K562 (cell line): ENCODE data around the gene CHAF1A. TPM values are rescaled to one million over a fixed set of nuclear protein-coding genes. Genes with fewer than 3 reads are reported as not detected.

Experiments used
- ATAC-seq: fragments of 200-7000 bp; cut with Tn5 transposase; 3 replicates; pipeline ENCODE4 v1.9.1; 2020; ENCODE audit warnings: moderate library complexity
- BruUV-seq: library from RNA; stranded (reverse); fragments of 400-500 nt; replicated peaks from 2 replicates; lab custom pipeline; 2021; lab: Mats Ljungman, UMichigan
- CTCF ChIA-PET: fragments of 300-600 bp; formaldehyde crosslinking; extraction: SDS; loops from one replicate; lab custom pipeline; 2021; ENCODE audit warnings: low intra/inter-chr PET ratio; lab: Yijun Ruan, JAX
- POLR2A ChIA-PET: fragments of 300-600, 350-650 bp; sonication (Branson Sonifier 250); formaldehyde crosslinking; extraction: SDS; loops from one replicate; lab custom pipeline; 2021; ENCODE audit warnings: antibody characterized with exemption, inconsistent platforms; lab: Yijun Ruan, JAX
- DNase-seq, 4 experiments: peaks; one replicate each; pipeline versions ENCODE4 v3.0.0 to v3.0.0-alpha.2; 2011 to 2018; ENCODE audit warnings: low spot score in 3 of 4, mixed read lengths in 3 of 4; ENCODE audit errors: extremely low read depth in 1 of 4
- FAIRE-seq: peaks from 2 replicates; lab custom pipeline; 2011; peaks lifted over from hg19 to GRCh38; lab: Jason Lieb, UNC
- H2AFZ ChIP-seq: 2 replicates; pipeline ENCODE4 v1.6.0; 2011; ENCODE audit warnings: low read depth, low read length, control low read depth, inconsistent platforms
- H3K27ac ChIP-seq: fragments of 200-600 bp; 3 replicates; pipeline ENCODE4 v1.8.0; 2011; ENCODE audit warnings: low read depth, mild to moderate bottlenecking, control low read depth, inconsistent platforms, low read length, moderate library complexity, mixed read lengths; ENCODE audit errors: extremely low read depth
- H3K27me3 ChIP-seq, 2 experiments: fragments of 300-600 bp in 1 of 2; 2 replicates in 1 of 2; 3 replicates in 1 of 2; pipeline versions ENCODE4 v1.6.0 to v1.8.0; 2011; ENCODE audit warnings: inconsistent platforms in 2 of 2, low read length in 2 of 2, mild to moderate bottlenecking in 1 of 2, mixed read lengths in 1 of 2, moderate library complexity in 1 of 2; ENCODE audit not compliant: control insufficient read depth in 2 of 2, insufficient read depth in 2 of 2
- H3K36me3 ChIP-seq: fragments of 300-600 bp; 3 replicates; pipeline ENCODE4 v1.8.0; 2011; ENCODE audit warnings: mild to moderate bottlenecking, low read length, inconsistent platforms; ENCODE audit not compliant: control insufficient read depth, insufficient read depth
- H3K4me1 ChIP-seq, 2 experiments: fragments of 200-600 bp in 1 of 2; replicated peaks in 1 of 2; 2 replicates in 1 of 2; 3 replicates in 1 of 2; pipeline versions ENCODE4 v1.5.1 to v1.8.0; 2011; ENCODE audit warnings: inconsistent platforms in 2 of 2, low read length in 2 of 2, mild to moderate bottlenecking in 1 of 2, mixed read lengths in 1 of 2, moderate library complexity in 1 of 2; ENCODE audit not compliant: control insufficient read depth in 2 of 2, insufficient read depth in 2 of 2
- H3K4me2 ChIP-seq: 2 replicates; pipeline ENCODE4 v1.6.1; 2011; ENCODE audit warnings: low read length, control low read depth, inconsistent platforms, mixed read lengths; ENCODE audit not compliant: insufficient read depth
- H3K4me3 ChIP-seq: fragments of 200-600 bp; sonication (generic), shearing (Covaris generic); 2 replicates; pipeline ENCODE4 v1.5.1; 2016; ENCODE audit warnings: control low read depth, inconsistent platforms
- H3K79me2 ChIP-seq: fragments of 200-600 bp; 3 replicates; pipeline ENCODE4 v1.8.0; 2011; ENCODE audit warnings: low read length, inconsistent platforms; ENCODE audit not compliant: control insufficient read depth, insufficient read depth
- H3K9ac ChIP-seq, 2 experiments: 2 replicates each; pipeline versions ENCODE4 v1.6.0 to v1.6.1; 2011; ENCODE audit warnings: low read depth in 2 of 2, low read length in 2 of 2, control low read depth in 1 of 2, inconsistent platforms in 1 of 2, mild to moderate bottlenecking in 1 of 2, mixed read lengths in 1 of 2; ENCODE audit not compliant: insufficient read depth in 1 of 2
- H3K9me1 ChIP-seq: one replicate; pipeline ENCODE4 v1.6.0; 2011; ENCODE audit warnings: inconsistent platforms, mild to moderate bottlenecking, low read length, moderate library complexity; ENCODE audit not compliant: control insufficient read depth, insufficient read depth
- H3K9me3 ChIP-seq: replicated peaks from 2 replicates; pipeline ENCODE4 v1.5.1; 2011; ENCODE audit warnings: low read depth, low read length, inconsistent platforms; ENCODE audit not compliant: control insufficient read depth, insufficient read depth
- H4K20me1 ChIP-seq: replicated peaks from 2 replicates; pipeline ENCODE4 v1.6.1; 2011; ENCODE audit warnings: low read length, inconsistent platforms, mixed read lengths; ENCODE audit not compliant: control insufficient read depth, insufficient read depth
- HES1 ChIP-seq: fragments of 450-650 bp; IDR thresholded peaks from 2 replicates; pipeline ENCODE4 v1.6.1; 2016; ENCODE audit warnings: low read depth, mild to moderate bottlenecking, moderate library complexity
- POLR2G ChIP-seq: fragments of 200-400 bp; formaldehyde crosslinking; IDR thresholded peaks from 2 replicates; pipeline ENCODE4 v1.6.1; 2017; ENCODE audit warnings: low read depth, mild to moderate bottlenecking, antibody characterized with exemption, low read length, moderate library complexity
- WGBS: fragments of 100-300 bp; shearing (Covaris generic); methylation state at CpG from one replicate; pipeline ENCODE4 v1.1.6; 2016; ENCODE audit warnings: low coverage, mixed read lengths; ENCODE audit not compliant: insufficient coverage; ENCODE audit errors: missing lambda C conversion rate; 5-methylcytosine and 5-hydroxymethylcytosine counted together
- in situ Hi-C: fragments of 300-500 bp; cut with MboI; formaldehyde crosslinking; loops from 4 replicates; pipeline ENCODE4 v1.15.0; 2018; ENCODE audit warnings: inconsistent platforms, mixed read lengths
- intact Hi-C: fragments of 100-400 bp; cut with micrococcal nuclease; formaldehyde crosslinking; loops from 2 replicates; pipeline ENCODE4 v1.14.2; 2022
- polyA plus RNA-seq, 8 experiments: library from polyadenylated mRNA; depleted of rRNA in 4 of 8; stranded (reverse) in 5 of 8; unstranded in 3 of 8; fragments of >200 nt; fragmentation: Nextera tagmentation in 2 of 8; fragmentation: Illumina TruSeq in 1 of 8; extraction: Ambion mirVana in 2 of 8; extraction: Trizol in 1 of 8; gene quantifications; 2 replicates each; pipeline versions ENCODE4 v1.2.1 to v1.2.3, GENCODE V29; 2011 to 2014; ENCODE audit warnings: inconsistent platforms in 1 of 8, missing spikeins in 1 of 8
- total RNA-seq, 7 experiments: library from RNA; depleted of rRNA in 6 of 7; stranded (reverse); fragments of >200 nt in 6 of 7; fragmentation: Illumina TruSeq in 2 of 7; extraction: Trizol in 2 of 7; gene quantifications; 2 replicates each; pipeline versions ENCODE4 v1.2.1 to v1.2.3, GENCODE V29; 2011 to 2021; ENCODE audit warnings: low replicate concordance in 1 of 7

CHAF1A gene
- total and polyA plus RNA-seq, 9 of the 15 experiments (the other 6 are each of a cell fraction or from before 2014, with no cell fraction given): 1.6 to 86.9 (median 45.2) TPM

DNA sequence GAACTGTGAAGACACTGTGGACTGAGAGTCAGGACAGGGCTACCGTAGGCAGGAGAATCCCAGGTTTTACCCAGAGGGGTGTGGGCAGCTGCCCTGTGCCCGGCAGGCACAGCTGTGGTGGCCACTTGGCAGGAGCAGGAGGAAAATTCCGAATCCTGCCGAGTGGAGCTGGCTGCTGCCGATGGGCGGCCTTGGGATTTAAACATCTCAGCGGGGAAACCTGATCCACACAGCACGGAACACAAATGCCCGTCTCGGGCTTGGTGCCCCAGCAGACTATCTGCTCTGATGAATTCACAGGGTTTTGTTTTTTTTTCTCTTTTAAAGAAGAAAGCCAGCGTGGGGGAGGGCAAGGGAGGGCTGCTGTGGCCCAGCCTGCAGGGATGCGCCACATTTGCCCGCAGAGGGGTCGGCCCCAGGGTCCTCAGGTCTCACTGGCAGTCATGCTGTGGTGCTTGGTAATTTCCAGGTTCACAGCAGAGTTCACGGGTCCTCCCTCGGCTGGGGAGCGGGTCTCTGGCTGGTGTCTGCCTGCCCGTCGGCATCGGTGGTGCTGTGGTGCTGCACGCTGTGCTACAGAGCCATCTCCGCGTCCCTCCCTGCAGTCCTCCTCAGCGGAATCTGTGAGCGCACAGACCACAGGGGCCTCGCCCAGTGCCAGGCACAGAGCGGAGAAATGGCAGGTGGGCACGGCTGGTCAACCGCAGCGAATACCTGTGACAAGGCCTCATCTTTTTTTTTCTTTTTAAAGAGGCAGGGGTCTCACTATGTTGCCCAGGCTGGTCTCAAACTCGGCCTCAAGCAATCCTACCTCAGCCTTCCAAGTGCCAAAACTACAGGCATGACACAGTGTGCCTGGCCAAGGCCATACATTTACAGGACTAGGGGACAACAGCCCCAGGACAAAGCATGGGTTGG is 30.9 kb upstream of the CHAF1A start:
- ATAC-seq (no peak), FAIRE-seq (no peak), DNase-seq (no peak)
- ChIA-PET POLR2A (interaction anchor here (0.6 to 1.2 kb wide), 6 partner anchors 8 to 130 kb away, joined by 3 to 6 read pairs (median 4); no protein-coding TSS in a partner anchor), CTCF (no interaction called here)
- H3K9ac ChIP-seq: peak overlapping the region; percentile 19 to 94; a peak in 3 of 4 replicates
- H3K4me1 ChIP-seq: peaks cover 68 to 92% of the 10 kb centered on the region in 2 experiments
- WGBS: 96% methylated on average over 19 of the region's 31 CpGs
- peaks cover 7% of the 10 kb centered on the region for H4K20me1 ChIP-seq
- no peaks in the 10 kb centered on the region for H3K9me3 ChIP-seq
- H3K36me3 ChIP-seq: peaks cover 56% of the 10 kb centered on the region; the same call in 2 of the 3 replicates
- intact Hi-C loops (no loop called here), in situ Hi-C loops (no loop called here)
- H3K4me2 ChIP-seq: no peak overlapping the region; the same call in 1 of the 2 replicates
- H2AFZ ChIP-seq: no peak overlapping the region
- H3K27ac ChIP-seq: peak overlapping the region; percentile 57; the same call in 2 of the 3 replicates
- no peaks in the 10 kb centered on the region for H3K27me3 ChIP-seq
- peaks cover 90% of the 10 kb centered on the region for H3K79me2 ChIP-seq
- TF ChIP-seq POLR2G (peak; percentile 11; the same call in 1 of the 2 replicates), HES1 (no peak)
- TF ChIP-seq, all 486 proteins: peak for 1
- no peaks in the 10 kb centered on the region for H3K9me1 ChIP-seq
- BruUV-seq: no TSS peak
- H3K4me3 ChIP-seq: no peak overlapping the region
